SJCRH30 (cell line): ENCODE measurements around the gene CTNNBL1. TPM values are rescaled to one million over a fixed set of nuclear protein-coding genes. Genes with fewer than 3 reads are reported as not detected.

Experiments
- DNase-seq, 2 experiments: peaks; one replicate each; pipeline ENCODE4 v3.0.0-alpha.2; 2015 to 2020
- H3K27ac ChIP-seq: fragments of 250-450 bp; sonication (Bioruptor Pico); 2 replicates; pipeline ENCODE4 v1.5.1; 2020; ENCODE audit warnings: mild to moderate bottlenecking, moderate library complexity
- H3K27me3 ChIP-seq: fragments of 250-450 bp; sonication (Bioruptor Pico); 2 replicates; pipeline ENCODE4 v1.5.1; 2020; ENCODE audit warnings: mild to moderate bottlenecking, moderate library complexity
- H3K36me3 ChIP-seq: fragments of 250-450 bp; sonication (Bioruptor Pico); 2 replicates; pipeline ENCODE4 v1.5.1; 2020; ENCODE audit warnings: mild to moderate bottlenecking, moderate library complexity
- H3K4me1 ChIP-seq: fragments of 250-450 bp; sonication (Bioruptor Pico); 2 replicates; pipeline ENCODE4 v1.5.1; 2020; ENCODE audit warnings: mild to moderate bottlenecking, moderate library complexity
- H3K4me3 ChIP-seq: fragments of 250-450 bp; sonication (Bioruptor Pico); 2 replicates; pipeline ENCODE4 v1.5.1; 2020; ENCODE audit warnings: mild to moderate bottlenecking, moderate library complexity
- H3K9me3 ChIP-seq: fragments of 250-450 bp; sonication (Bioruptor Pico); replicated peaks from 2 replicates; pipeline ENCODE4 v1.5.1; 2020; ENCODE audit warnings: mild to moderate bottlenecking, moderate library complexity
- total RNA-seq: library from RNA; depleted of rRNA; stranded (reverse); fragments of >200 nt; shearing (Covaris generic); gene quantifications from 2 replicates; pipeline ENCODE4 v1.2.3, GENCODE V29; 2014

The CTNNBL1 gene
- total RNA-seq, 1 experiment from 2014 or later = 89.5 TPM

DNA sequence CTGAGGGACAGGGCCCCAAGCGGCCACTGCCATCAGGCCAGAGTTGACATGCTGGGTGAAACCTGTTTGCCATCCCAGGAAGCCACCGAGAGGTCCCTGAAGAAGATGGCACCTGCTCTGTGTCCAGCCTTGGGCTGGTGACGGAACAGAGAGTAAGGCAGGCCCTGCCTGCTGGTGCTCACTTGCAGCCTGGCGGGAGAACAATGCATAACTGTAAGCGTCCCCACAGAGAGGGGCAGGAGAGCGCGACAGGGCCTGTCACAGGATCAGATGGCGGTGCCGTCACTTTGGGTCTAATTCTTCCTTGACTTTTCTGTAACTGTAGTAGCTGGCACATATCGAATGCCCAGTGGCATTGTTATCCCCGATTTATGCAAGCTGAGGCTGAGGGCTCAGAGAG lies 180.1 kb downstream of the CTNNBL1 start:
- H3K36me3 ChIP-seq = peaks cover 4% of the 10 kb centered on the region; the same call in 1 of the 2 replicates
- DNase-seq = no peak
- H3K27ac ChIP-seq = no peak overlapping the region
- no peak overlapping the region for H3K4me3 ChIP-seq
- H3K4me1 ChIP-seq = peaks cover 31% of the 10 kb centered on the region
- H3K27me3 ChIP-seq = no peaks in the 10 kb centered on the region
- no peaks in the 10 kb centered on the region for H3K9me3 ChIP-seq

GRCh38 chr20:37875460-37876175 lies 181.8 kb downstream of the CTNNBL1 start:
- H3K27me3 ChIP-seq = no peaks in the 10 kb centered on the region
- H3K27ac ChIP-seq = no peak overlapping the region
- no peak for DNase-seq

DNA sequence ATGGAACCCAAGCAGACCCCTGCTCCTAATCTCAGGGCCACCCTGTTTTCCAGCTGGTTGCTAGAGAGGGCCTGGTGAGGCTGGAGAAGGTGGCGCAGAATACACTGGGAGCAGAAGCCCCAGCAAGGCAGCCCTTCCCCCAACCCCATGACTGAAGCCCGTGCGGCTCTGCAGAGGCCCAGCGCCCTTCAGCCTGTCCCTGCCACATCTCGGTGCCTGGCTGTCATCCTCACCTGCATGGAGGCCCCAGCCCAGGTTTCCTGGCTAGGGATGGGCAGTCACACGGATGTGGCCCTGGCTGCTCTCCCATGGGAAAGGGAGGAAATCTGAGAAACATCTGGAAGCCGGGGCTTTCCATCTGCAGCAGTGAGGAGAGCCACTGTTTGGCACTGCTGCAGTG lies 183.0 kb downstream of the CTNNBL1 start:
- no peaks in the 10 kb centered on the region for H3K36me3 ChIP-seq
- no peak for DNase-seq
- no peak overlapping the region for H3K4me3 ChIP-seq
- no peaks in the 10 kb centered on the region for H3K9me3 ChIP-seq
- no peaks in the 10 kb centered on the region for H3K27me3 ChIP-seq
- no peak overlapping the region for H3K27ac ChIP-seq
- peaks cover 41% of the 10 kb centered on the region for H3K4me1 ChIP-seq

More at GRCh38 chr20:37875460-37876175, 181.8 kb downstream of the CTNNBL1 start:
- H3K36me3 ChIP-seq = no peaks in the 10 kb centered on the region
- H3K4me3 ChIP-seq = no peak overlapping the region
- H3K4me1 ChIP-seq = peaks cover 30% of the 10 kb centered on the region
- H3K9me3 ChIP-seq = no peaks in the 10 kb centered on the region

DNA sequence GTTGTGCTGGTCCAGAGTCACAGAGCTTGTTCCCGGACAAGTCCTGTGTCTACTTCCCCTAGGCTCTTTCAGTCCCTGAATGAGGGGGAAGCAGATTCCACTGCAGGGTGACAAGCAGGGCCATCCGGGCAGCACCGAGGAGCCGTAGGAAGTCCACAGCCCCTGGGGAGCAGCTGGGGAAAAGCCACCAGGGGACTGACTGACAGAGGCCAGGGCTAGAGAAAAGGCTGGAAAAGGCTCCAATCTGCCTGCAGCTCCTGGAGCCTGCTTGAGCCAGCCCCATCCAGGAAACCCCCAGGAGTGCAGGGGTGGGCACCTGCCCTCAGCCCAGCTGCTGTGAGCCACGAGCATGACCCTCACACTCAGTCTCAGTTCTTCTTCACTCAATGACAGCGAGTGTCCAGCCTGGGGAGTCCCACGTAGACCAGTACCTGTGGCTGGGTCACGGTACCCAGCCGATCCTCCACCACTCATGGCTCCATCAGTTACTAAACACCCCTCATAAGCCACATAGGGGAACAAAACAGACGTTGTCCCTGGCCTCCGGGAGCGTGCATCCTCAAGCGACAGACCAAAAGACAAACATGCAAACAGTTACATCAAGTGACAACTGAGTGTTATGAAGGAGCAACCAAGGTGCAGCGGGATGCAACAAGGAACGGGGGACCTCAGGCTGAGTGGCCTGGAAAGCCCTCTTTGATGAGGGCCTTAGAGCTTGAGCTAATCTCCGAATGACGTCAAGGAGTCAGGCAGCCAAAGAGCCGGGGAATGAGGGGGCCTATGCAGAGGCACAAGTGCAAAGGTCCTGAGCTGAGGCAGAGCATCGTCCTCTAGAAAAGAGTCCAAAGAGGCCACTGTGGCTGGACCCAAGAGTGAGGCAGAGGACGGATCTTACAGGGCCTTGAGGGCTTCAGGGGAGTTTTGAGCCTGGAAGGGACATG lies 184.3 kb downstream of the CTNNBL1 start:
- Histone ChIP-seq H3K36me3 (no peaks in the 10 kb centered on the region), H3K4me1 (peaks cover 53% of the 10 kb centered on the region), H3K4me3 (no peak overlapping the region), H3K27ac (peak overlapping the region; percentile 39), H3K9me3 (no peaks in the 10 kb centered on the region), H3K27me3 (no peaks in the 10 kb centered on the region)
- DNase-seq = peak; percentile 61 to 81

DNA sequence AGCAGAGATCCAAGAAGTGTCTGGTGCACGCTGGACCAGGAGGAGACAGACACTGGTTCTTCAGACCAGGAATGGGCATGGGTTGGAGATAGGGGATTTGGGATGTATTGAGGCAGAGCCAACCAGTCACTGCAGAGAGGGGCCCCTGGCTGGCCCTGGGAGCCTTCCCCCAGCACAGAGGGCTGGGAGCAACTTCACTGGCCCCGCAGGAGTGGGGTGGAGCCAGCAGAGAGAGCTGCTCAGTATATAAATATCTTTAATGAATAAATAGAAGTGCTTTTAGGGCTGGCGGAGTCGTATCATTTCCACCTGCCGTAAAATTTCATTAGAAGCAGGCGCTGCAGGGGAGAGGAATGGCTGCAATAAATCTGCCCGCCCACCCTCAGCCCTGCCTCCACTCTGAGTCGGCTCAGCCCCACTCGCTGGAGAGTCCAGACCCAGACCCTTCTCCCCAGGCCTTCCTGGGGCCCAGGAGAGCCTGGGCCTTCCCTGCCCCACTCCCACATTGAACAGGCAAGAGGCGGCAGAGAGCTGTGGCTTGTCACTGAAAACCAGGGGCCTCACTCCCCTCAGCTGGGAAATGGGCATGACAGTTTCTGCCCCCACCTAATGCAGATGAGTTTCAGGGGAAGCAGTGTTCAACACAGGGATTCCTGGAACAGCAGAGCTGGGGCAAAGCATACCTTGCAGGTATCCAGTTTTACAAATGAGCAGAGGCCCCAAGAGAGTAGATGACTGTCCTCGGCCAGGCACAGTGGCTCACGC lies 185.2 kb downstream of the CTNNBL1 start:
- H3K27me3 ChIP-seq = no peaks in the 10 kb centered on the region
- no peak overlapping the region for H3K4me3 ChIP-seq
- H3K9me3 ChIP-seq = no peaks in the 10 kb centered on the region
- peak; percentile 89 to 91 for DNase-seq
- no peaks in the 10 kb centered on the region for H3K36me3 ChIP-seq
- H3K27ac ChIP-seq = peak overlapping the region; percentile 39
- peaks cover 62% of the 10 kb centered on the region for H3K4me1 ChIP-seq

DNA sequence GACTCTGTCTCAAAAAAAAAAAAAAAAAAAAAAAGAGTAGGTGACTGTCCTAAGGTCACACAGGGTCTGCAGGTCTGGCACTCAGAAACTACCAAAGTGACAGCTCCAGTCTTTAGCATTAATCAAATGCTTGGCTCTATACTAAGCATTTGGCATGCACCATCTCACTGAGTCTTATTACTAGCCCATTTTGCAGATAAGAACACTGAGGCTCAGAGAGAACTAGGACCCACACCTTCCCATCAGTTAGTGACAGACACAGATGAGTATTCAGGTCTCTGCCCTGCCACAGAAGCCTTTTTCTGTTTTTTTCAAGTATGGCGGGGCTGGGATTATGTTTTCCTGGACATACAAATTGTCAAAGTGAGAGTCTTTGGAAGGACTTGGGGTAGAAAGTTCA lies 186.0 kb downstream of the CTNNBL1 start:
- peaks cover 62% of the 10 kb centered on the region for H3K4me1 ChIP-seq
- H3K9me3 ChIP-seq = no peaks in the 10 kb centered on the region
- no peaks in the 10 kb centered on the region for H3K36me3 ChIP-seq
- no peaks in the 10 kb centered on the region for H3K27me3 ChIP-seq
- peak overlapping the region; percentile 96 for H3K27ac ChIP-seq
- DNase-seq = peak in 1 of 2 experiments; percentile 50
- H3K4me3 ChIP-seq = no peak overlapping the region

GRCh38 chr20:37880726-37881591 lies 187.1 kb downstream of the CTNNBL1 start:
- no peaks in the 10 kb centered on the region for H3K27me3 ChIP-seq
- H3K9me3 ChIP-seq = no peaks in the 10 kb centered on the region
- H3K4me1 ChIP-seq = peaks cover 62% of the 10 kb centered on the region
- H3K27ac ChIP-seq = peak overlapping the region; percentile 96
- no peaks in the 10 kb centered on the region for H3K36me3 ChIP-seq
- peak overlapping the region; percentile 13 for H3K4me3 ChIP-seq
- peak; percentile 100 for DNase-seq

- no peak for DNase-seq
- no peaks in the 10 kb centered on the region for H3K9me3 ChIP-seq
- peak overlapping the region; percentile 96 for H3K27ac ChIP-seq
- no peaks in the 10 kb centered on the region for H3K36me3 ChIP-seq
- H3K4me3 ChIP-seq = peak overlapping the region; percentile 13
- H3K4me1 ChIP-seq = peaks cover 62% of the 10 kb centered on the region
- H3K27me3 ChIP-seq = no peaks in the 10 kb centered on the region
Measured at GRCh38 chr20:37881601-37882343, 187.9 kb downstream of the CTNNBL1 start.

GRCh38 chr20:37882961-37883712 lies 189.3 kb downstream of the CTNNBL1 start:
- Histone ChIP-seq H3K9me3 (no peaks in the 10 kb centered on the region), H3K27me3 (no peaks in the 10 kb centered on the region), H3K27ac (peak overlapping the region; percentile 96), H3K4me3 (peak overlapping the region; percentile 2; the same call in 1 of the 2 replicates), H3K36me3 (no peaks in the 10 kb centered on the region), H3K4me1 (peaks cover 54% of the 10 kb centered on the region)
- peak; percentile 53 to 75 for DNase-seq

- no peak overlapping the region for H3K4me3 ChIP-seq
- no peak overlapping the region for H3K27ac ChIP-seq
- no peaks in the 10 kb centered on the region for H3K27me3 ChIP-seq
- no peak for DNase-seq
- H3K36me3 ChIP-seq = no peaks in the 10 kb centered on the region
- H3K4me1 ChIP-seq = peaks cover 38% of the 10 kb centered on the region
- H3K9me3 ChIP-seq = no peaks in the 10 kb centered on the region
Measured at GRCh38 chr20:37885042-37885441, 191.2 kb downstream of the CTNNBL1 start.

DNA sequence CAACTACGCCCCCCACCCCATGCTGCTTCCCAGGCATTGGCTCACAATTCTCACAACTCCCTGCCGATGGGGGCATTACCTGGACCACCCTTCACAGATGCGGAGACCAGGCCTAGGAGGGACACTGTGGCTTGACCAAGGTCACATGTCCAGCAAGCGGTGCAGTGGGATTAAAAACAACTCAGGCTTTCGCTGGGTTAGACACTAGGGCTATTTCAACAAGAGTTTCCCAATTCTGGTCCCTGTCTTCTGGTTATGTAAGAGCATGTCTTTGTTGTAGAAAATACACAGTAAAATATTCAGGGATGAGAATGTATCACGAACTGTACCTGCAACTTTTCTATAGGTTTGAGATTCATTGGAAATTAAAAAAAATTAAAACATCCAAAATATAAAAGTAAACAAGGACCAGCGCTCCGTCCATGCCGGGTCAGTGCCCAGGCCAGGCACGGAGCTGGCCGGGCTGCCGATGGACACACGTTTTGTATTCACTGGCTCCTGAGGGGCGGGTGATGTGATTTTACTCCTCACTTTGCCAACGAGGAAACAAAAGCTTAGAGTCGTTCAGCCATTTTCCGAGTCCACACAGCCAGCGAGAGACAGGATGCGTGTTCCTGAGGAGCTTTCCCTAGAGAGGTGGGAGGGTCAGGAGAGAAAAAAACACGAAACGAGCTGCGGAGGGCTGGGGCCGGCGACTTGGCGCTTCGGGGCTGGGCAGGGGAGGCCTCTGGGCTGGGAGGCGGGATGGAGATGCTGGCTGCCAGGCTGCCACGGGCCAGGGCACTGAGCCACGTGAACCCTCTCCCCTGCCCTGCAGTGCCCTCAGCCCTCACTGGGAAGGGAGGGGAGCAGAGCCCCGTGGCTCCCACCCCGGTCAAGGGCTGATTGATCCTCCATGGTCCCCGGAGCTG lies 192.0 kb downstream of the CTNNBL1 start:
- Histone ChIP-seq H3K27me3 (no peaks in the 10 kb centered on the region), H3K27ac (no peak overlapping the region), H3K9me3 (no peaks in the 10 kb centered on the region)

GRCh38 chr20:37886851-37887297 lies 193.0 kb downstream of the CTNNBL1 start:
- Histone ChIP-seq H3K27ac (no peak overlapping the region), H3K36me3 (no peaks in the 10 kb centered on the region), H3K4me1 (peaks cover 28% of the 10 kb centered on the region), H3K27me3 (no peaks in the 10 kb centered on the region), H3K9me3 (no peaks in the 10 kb centered on the region), H3K4me3 (no peak overlapping the region)
- DNase-seq = no peak

More for the DNA sequence above, 192.0 kb downstream of the CTNNBL1 start:
- Histone ChIP-seq H3K4me1 (peaks cover 34% of the 10 kb centered on the region), H3K36me3 (no peaks in the 10 kb centered on the region), H3K4me3 (no peak overlapping the region)
- DNase-seq = no peak
